K562 (cell line): ENCODE measurements around the gene FABP3. TPM values are rescaled to one million over a fixed set of nuclear protein-coding genes. Genes with fewer than 3 reads are reported as not detected.
A peak's percentile ranks its signal among the peaks of the same experiment; 100 is the strongest.

ENCODE experiments used
- ATAC-seq: fragments of 200-7000 bp; cut with Tn5 transposase; 3 replicates; pipeline ENCODE4 v1.9.1; 2020; ENCODE audit warnings: moderate library complexity
- BruUV-seq: library from RNA; stranded (reverse); fragments of 400-500 nt; replicated peaks from 2 replicates; lab custom pipeline; 2021; lab: Mats Ljungman, UMichigan
- CTCF ChIA-PET: fragments of 300-600 bp; formaldehyde crosslinking; extraction: SDS; loops from one replicate; lab custom pipeline; 2021; ENCODE audit warnings: low intra/inter-chr PET ratio; lab: Yijun Ruan, JAX
- POLR2A ChIA-PET: fragments of 300-600, 350-650 bp; sonication (Branson Sonifier 250); formaldehyde crosslinking; extraction: SDS; loops from one replicate; lab custom pipeline; 2021; ENCODE audit warnings: antibody characterized with exemption, inconsistent platforms; lab: Yijun Ruan, JAX
- DNase-seq, 4 experiments: peaks; one replicate each; pipeline versions ENCODE4 v3.0.0 to v3.0.0-alpha.2; 2011 to 2018; ENCODE audit warnings: low spot score in 3 of 4, mixed read lengths in 3 of 4; ENCODE audit errors: extremely low read depth in 1 of 4
- FAIRE-seq: peaks from 2 replicates; lab custom pipeline; 2011; peaks lifted over from hg19 to GRCh38; lab: Jason Lieb, UNC
- H2AFZ ChIP-seq: 2 replicates; pipeline ENCODE4 v1.6.0; 2011; ENCODE audit warnings: low read depth, low read length, control low read depth, inconsistent platforms
- H3K27ac ChIP-seq: fragments of 200-600 bp; 3 replicates; pipeline ENCODE4 v1.8.0; 2011; ENCODE audit warnings: low read depth, mild to moderate bottlenecking, control low read depth, inconsistent platforms, low read length, moderate library complexity, mixed read lengths; ENCODE audit errors: extremely low read depth
- H3K27me3 ChIP-seq, 2 experiments: fragments of 300-600 bp in 1 of 2; 2 replicates in 1 of 2; 3 replicates in 1 of 2; pipeline versions ENCODE4 v1.6.0 to v1.8.0; 2011; ENCODE audit warnings: inconsistent platforms in 2 of 2, low read length in 2 of 2, mild to moderate bottlenecking in 1 of 2, mixed read lengths in 1 of 2, moderate library complexity in 1 of 2; ENCODE audit not compliant: control insufficient read depth in 2 of 2, insufficient read depth in 2 of 2
- H3K36me3 ChIP-seq: fragments of 300-600 bp; 3 replicates; pipeline ENCODE4 v1.8.0; 2011; ENCODE audit warnings: mild to moderate bottlenecking, low read length, inconsistent platforms; ENCODE audit not compliant: control insufficient read depth, insufficient read depth
- H3K4me1 ChIP-seq, 2 experiments: fragments of 200-600 bp in 1 of 2; replicated peaks in 1 of 2; 2 replicates in 1 of 2; 3 replicates in 1 of 2; pipeline versions ENCODE4 v1.5.1 to v1.8.0; 2011; ENCODE audit warnings: inconsistent platforms in 2 of 2, low read length in 2 of 2, mild to moderate bottlenecking in 1 of 2, mixed read lengths in 1 of 2, moderate library complexity in 1 of 2; ENCODE audit not compliant: control insufficient read depth in 2 of 2, insufficient read depth in 2 of 2
- H3K4me2 ChIP-seq: 2 replicates; pipeline ENCODE4 v1.6.1; 2011; ENCODE audit warnings: low read length, control low read depth, inconsistent platforms, mixed read lengths; ENCODE audit not compliant: insufficient read depth
- H3K4me3 ChIP-seq: fragments of 200-600 bp; sonication (generic), shearing (Covaris generic); 2 replicates; pipeline ENCODE4 v1.5.1; 2016; ENCODE audit warnings: control low read depth, inconsistent platforms
- H3K79me2 ChIP-seq: fragments of 200-600 bp; 3 replicates; pipeline ENCODE4 v1.8.0; 2011; ENCODE audit warnings: low read length, inconsistent platforms; ENCODE audit not compliant: control insufficient read depth, insufficient read depth
- H3K9ac ChIP-seq, 2 experiments: 2 replicates each; pipeline versions ENCODE4 v1.6.0 to v1.6.1; 2011; ENCODE audit warnings: low read depth in 2 of 2, low read length in 2 of 2, control low read depth in 1 of 2, inconsistent platforms in 1 of 2, mild to moderate bottlenecking in 1 of 2, mixed read lengths in 1 of 2; ENCODE audit not compliant: insufficient read depth in 1 of 2
- H3K9me1 ChIP-seq: one replicate; pipeline ENCODE4 v1.6.0; 2011; ENCODE audit warnings: inconsistent platforms, mild to moderate bottlenecking, low read length, moderate library complexity; ENCODE audit not compliant: control insufficient read depth, insufficient read depth
- H3K9me3 ChIP-seq: replicated peaks from 2 replicates; pipeline ENCODE4 v1.5.1; 2011; ENCODE audit warnings: low read depth, low read length, inconsistent platforms; ENCODE audit not compliant: control insufficient read depth, insufficient read depth
- H4K20me1 ChIP-seq: replicated peaks from 2 replicates; pipeline ENCODE4 v1.6.1; 2011; ENCODE audit warnings: low read length, inconsistent platforms, mixed read lengths; ENCODE audit not compliant: control insufficient read depth, insufficient read depth
- BCOR ChIP-seq: fragments of 450-650 bp; IDR thresholded peaks from 2 replicates; pipeline ENCODE4 v1.6.1; 2016
- CEBPB ChIP-seq: fragments of 450-650 bp; IDR thresholded peaks from 2 replicates; pipeline ENCODE4 v1.6.1; 2016; ENCODE audit warnings: missing genetic modification characterization, missing compliant biosample characterization
- CEBPG ChIP-seq, 3 experiments: fragments of 200-800 bp in 1 of 3; sonication (Bioruptor generic) in 1 of 3; sonication (generic) in 1 of 3; formaldehyde crosslinking in 1 of 3; IDR thresholded peaks in 2 of 3; conservative IDR thresholded peaks in 1 of 3; 2 replicates each; pipeline versions ENCODE4 v1.6.1 to v1.8.0; 2016 to 2022; ENCODE audit warnings: missing compliant biosample characterization in 2 of 3, missing genetic modification characterization in 2 of 3, mild to moderate bottlenecking in 1 of 3, missing genetic modification reagents in 1 of 3
- CTCF ChIP-seq, 3 experiments: IDR thresholded peaks in 2 of 3; conservative IDR thresholded peaks in 1 of 3; 2 replicates each; pipeline ENCODE4 v1.5.1; 2011 to 2012; ENCODE audit warnings: low read length in 3 of 3, mild to moderate bottlenecking in 3 of 3, control low read depth in 2 of 3, improper control_type of control experiment in 1 of 3, inconsistent platforms in 1 of 3, low read depth in 1 of 3, mixed read lengths in 1 of 3, moderate library complexity in 1 of 3; ENCODE audit not compliant: insufficient read depth in 2 of 3
- NFE2 ChIP-seq: IDR thresholded peaks from 2 replicates; pipeline ENCODE4 v1.6.1; 2014; ENCODE audit warnings: antibody characterized with exemption, low read depth
- SREBF1 ChIP-seq: fragments of 150-350 bp; IDR thresholded peaks from 2 replicates; pipeline ENCODE4 v1.6.1; 2014; ENCODE audit warnings: antibody characterized with exemption, low read depth, low read length, borderline replicate concordance
- WGBS: fragments of 100-300 bp; shearing (Covaris generic); methylation state at CpG from one replicate; pipeline ENCODE4 v1.1.6; 2016; ENCODE audit warnings: low coverage, mixed read lengths; ENCODE audit not compliant: insufficient coverage; ENCODE audit errors: missing lambda C conversion rate; 5-methylcytosine and 5-hydroxymethylcytosine counted together
- in situ Hi-C: fragments of 300-500 bp; cut with MboI; formaldehyde crosslinking; loops from 4 replicates; pipeline ENCODE4 v1.15.0; 2018; ENCODE audit warnings: inconsistent platforms, mixed read lengths
- intact Hi-C: fragments of 100-400 bp; cut with micrococcal nuclease; formaldehyde crosslinking; loops from 2 replicates; pipeline ENCODE4 v1.14.2; 2022
- polyA plus RNA-seq, 8 experiments: library from polyadenylated mRNA; depleted of rRNA in 4 of 8; stranded (reverse) in 5 of 8; unstranded in 3 of 8; fragments of >200 nt; fragmentation: Nextera tagmentation in 2 of 8; fragmentation: Illumina TruSeq in 1 of 8; extraction: Ambion mirVana in 2 of 8; extraction: Trizol in 1 of 8; gene quantifications; 2 replicates each; pipeline versions ENCODE4 v1.2.1 to v1.2.3, GENCODE V29; 2011 to 2014; ENCODE audit warnings: inconsistent platforms in 1 of 8, missing spikeins in 1 of 8
- total RNA-seq, 7 experiments: library from RNA; depleted of rRNA in 6 of 7; stranded (reverse); fragments of >200 nt in 6 of 7; fragmentation: Illumina TruSeq in 2 of 7; extraction: Trizol in 2 of 7; gene quantifications; 2 replicates each; pipeline versions ENCODE4 v1.2.1 to v1.2.3, GENCODE V29; 2011 to 2021; ENCODE audit warnings: low replicate concordance in 1 of 7

FABP3 gene
- total and polyA plus RNA-seq, 9 of the 15 experiments (the other 6 are each of a cell fraction or from before 2014, with no cell fraction given): 0.22 TPM; not detected in 8

- TF ChIP-seq CTCF (IDR thresholded peaks at IDR 0.05 in 2 of 3, conservative IDR thresholded peaks at IDR 0.05 in 1 of 3; ENCODE audit: insufficient read depth in 2 of 3, low read depth in 1 of 3, low read length in 3 of 3) (0 out of 6 replicates have a peak, but pooled peaks of 1 of the 3 experiments have one; percentile 6), NFE2 (no peak), BCOR (no peak)
Observed at GRCh38 chr1:31401241-31401640, 28.4 kb upstream of the FABP3 start (continued).

DNA sequence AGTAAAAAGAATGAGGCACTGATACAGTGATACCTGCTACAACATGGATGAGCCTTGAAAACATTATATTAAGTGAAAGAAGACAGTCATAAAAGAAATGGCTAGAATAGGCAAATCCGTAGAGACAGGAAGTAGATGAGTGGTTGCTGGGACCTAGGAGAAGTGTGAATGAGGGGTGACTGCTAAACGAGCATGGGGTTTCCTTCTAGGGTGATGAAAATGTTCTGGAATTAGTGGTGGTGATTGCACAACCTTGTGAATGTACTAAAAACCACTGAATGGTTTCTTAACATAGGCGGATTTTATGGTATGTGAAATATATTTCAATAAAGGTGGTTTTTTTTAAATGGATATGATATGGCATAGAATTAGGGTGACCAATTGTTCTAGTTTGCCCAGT is 27.5 kb upstream of the FABP3 start:
- in situ Hi-C loops (no loop called here), intact Hi-C loops (no loop called here)
- TF ChIP-seq CEBPB: peak; percentile 80
- no peak for TF ChIP-seq SREBF1
- no peak for TF ChIP-seq CEBPG (CRISPR knock-in tag; IDR thresholded peaks at IDR 0.05)
- TF ChIP-seq CEBPG (tag; conservative IDR thresholded peaks at IDR 0.05 in 1 of 2, IDR thresholded peaks at IDR 0.05 in 1 of 2): peak; percentile 57 to 79; a peak in 3 of 4 replicates
- Histone ChIP-seq H3K9me3 (no peaks in the 10 kb centered on the region; the same call in 1 of the 2 replicates), H4K20me1 (0 out of 2 replicates have a peak, but pooled peaks cover 6% of the 10 kb centered on the region), H2AFZ (no peak overlapping the region), H3K79me2 (no peaks in the 10 kb centered on the region), H3K27me3 (peaks cover 0 to 5% of the 10 kb centered on the region in 2 experiments; a peak in 3 of 5 replicates), H3K27ac (no peak overlapping the region), H3K4me2 (no peak overlapping the region), H3K9ac (no peak overlapping the region), H3K9me1 (no peaks in the 10 kb centered on the region), H3K4me3 (no peak overlapping the region), H3K36me3 (no peaks in the 10 kb centered on the region), H3K4me1 (0 out of 5 replicates have a peak, but pooled peaks cover 0 to under 1% of the 10 kb centered on the region in 2 experiments)
- ChIA-PET POLR2A (no interaction called here), CTCF (no interaction called here)
- DNase-seq (no peak), FAIRE-seq (no peak), ATAC-seq (no peak)
- WGBS: 9% methylated on average over 3 of the region's 3 CpGs
- no TSS peak for BruUV-seq
